Stomach smooth muscle (tissue), 2 donors: ENCODE data around the gene KBTBD2.
"Not testable (repeated sequence)": the region's sequence is repeated elsewhere in the genome, so short reads cannot be mapped to it uniquely, and the experiment has no call there.

Experiments
- H3K27ac ChIP-seq: one replicate; pipeline ENCODE4 v1.7.0; 2013; ENCODE audit warnings: mild to moderate bottlenecking, low read length, inconsistent platforms
- H3K27me3 ChIP-seq, 2 donors: one replicate each; pipeline ENCODE4 v1.7.0; 2013; ENCODE audit warnings: low read length in 2 of 2; ENCODE audit not compliant: insufficient read depth in 2 of 2, control insufficient read depth in 1 of 2
- H3K36me3 ChIP-seq, 2 donors: one replicate each; pipeline ENCODE4 v1.7.0; 2013; ENCODE audit warnings: low read length in 2 of 2; ENCODE audit not compliant: control insufficient read depth in 2 of 2, insufficient read depth in 2 of 2
- H3K4me1 ChIP-seq: one replicate; pipeline ENCODE4 v1.7.0; 2013; ENCODE audit warnings: low read length; ENCODE audit not compliant: control insufficient read depth, insufficient read depth
- H3K4me3 ChIP-seq, 2 donors: one replicate each; pipeline ENCODE4 v1.7.0; 2013; ENCODE audit warnings: low read length in 2 of 2
- H3K9ac ChIP-seq, 2 donors: one replicate each; pipeline ENCODE4 v1.7.0; 2013; ENCODE audit warnings: low read length in 2 of 2, mild to moderate bottlenecking in 1 of 2
- H3K9me3 ChIP-seq, 2 donors: one replicate each; pipeline ENCODE4 v1.7.0; 2013; ENCODE audit warnings: low read length in 2 of 2; ENCODE audit not compliant: control insufficient read depth in 2 of 2
- donor health status: healthy.
- donor health status: Pancreatic carcinoma.

The KBTBD2 gene

DNA sequence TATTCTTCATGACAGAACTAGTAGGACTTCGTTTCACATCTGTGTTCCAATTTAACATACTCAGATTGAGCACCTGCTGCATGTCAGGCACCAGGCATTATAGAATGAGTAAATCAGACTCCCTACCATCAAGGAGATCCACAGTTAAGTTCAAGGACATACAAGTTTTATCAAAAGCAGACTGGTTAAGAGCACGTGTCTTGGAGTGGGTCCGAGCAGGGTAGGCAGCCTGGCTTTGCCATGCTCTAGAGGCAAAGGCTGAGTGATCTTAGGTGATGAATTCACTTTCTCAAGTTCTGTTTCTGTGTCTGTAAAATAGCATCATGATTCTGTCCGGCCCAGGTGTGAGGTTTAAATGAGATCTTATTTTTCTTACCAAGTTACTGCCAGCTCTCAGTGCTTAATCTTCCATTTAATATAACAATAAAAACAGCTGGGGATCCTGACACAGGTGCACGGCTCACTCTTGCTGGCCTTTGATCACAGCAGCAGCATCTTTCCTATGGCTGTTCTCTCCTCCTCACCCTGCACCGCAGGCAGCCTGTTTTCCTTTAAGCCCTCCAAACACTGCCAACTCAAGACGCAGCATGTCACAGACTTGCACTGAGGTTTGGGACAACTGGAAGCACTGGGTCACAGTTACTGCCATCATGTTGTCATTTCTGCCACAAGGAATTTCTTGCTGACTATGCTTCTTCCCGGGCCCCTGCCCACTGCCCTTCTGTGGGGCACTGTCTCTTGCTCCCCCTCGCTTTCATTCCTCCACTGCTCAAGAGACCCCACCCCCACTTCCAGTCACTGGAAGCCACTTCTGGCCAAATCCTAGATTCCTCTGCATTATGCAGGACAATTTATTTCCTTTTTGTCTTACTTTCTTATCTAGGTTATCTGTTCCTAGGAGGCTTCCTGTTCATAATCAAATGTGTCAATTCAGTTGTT, 35.5 kb downstream of the KBTBD2 start:
- not testable (repeated sequence) for H3K36me3 ChIP-seq, H3K4me3 ChIP-seq, H3K4me1 ChIP-seq, H3K27me3 ChIP-seq, H3K9me3 ChIP-seq, H3K9ac ChIP-seq, H3K27ac ChIP-seq

- not testable (repeated sequence) for H3K36me3 ChIP-seq, H3K9ac ChIP-seq, H3K27me3 ChIP-seq, H3K4me1 ChIP-seq, H3K27ac ChIP-seq, H3K4me3 ChIP-seq, H3K9me3 ChIP-seq
These were observed 40.9 kb downstream of the KBTBD2 start for GRCh38 chr7:32850654-32851053.

- H3K36me3 ChIP-seq, H3K4me3 ChIP-seq, H3K27ac ChIP-seq, H3K27me3 ChIP-seq, H3K9me3 ChIP-seq, H3K4me1 ChIP-seq, H3K9ac ChIP-seq: not testable (repeated sequence)
These were observed 42.9 kb downstream of the KBTBD2 start for GRCh38 chr7:32848655-32849054.

- no peaks in the 10 kb centered on the region for H3K9me3 ChIP-seq
- peak overlapping the region in 1 of 2 donors; percentile 36 for H3K4me3 ChIP-seq
- no peaks in the 10 kb centered on the region for H3K36me3 ChIP-seq
- H3K4me1 ChIP-seq = peaks cover 3% of the 10 kb centered on the region
- H3K9ac ChIP-seq = no peak overlapping the region
- H3K27ac ChIP-seq = no peak overlapping the region
- no peaks in the 10 kb centered on the region for H3K27me3 ChIP-seq
These were observed 44.8 kb downstream of the KBTBD2 start for GRCh38 chr7:32846630-32847225.

DNA sequence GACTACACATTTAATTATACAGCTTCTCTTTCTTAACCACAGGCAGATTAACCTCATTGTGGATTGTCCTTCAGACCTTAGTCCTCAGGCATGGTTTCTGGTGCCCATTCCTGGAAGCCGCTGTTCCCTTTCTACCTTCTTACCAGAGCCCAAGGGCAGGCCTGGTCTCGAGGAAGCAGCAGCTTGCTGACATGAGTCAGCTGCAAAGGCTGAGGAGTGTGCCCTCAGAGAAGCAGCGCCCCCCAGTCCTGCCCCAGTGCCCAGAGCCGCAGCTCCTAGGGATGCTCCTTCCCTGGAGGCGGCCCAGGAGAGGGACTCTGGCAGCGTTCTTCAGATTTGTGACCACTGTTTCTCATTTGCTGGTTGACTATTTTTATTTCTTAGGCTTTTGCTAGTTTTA, 46.8 kb downstream of the KBTBD2 start:
- H3K9me3 ChIP-seq, H3K27ac ChIP-seq, H3K27me3 ChIP-seq, H3K36me3 ChIP-seq, H3K4me1 ChIP-seq, H3K4me3 ChIP-seq, H3K9ac ChIP-seq: not testable (repeated sequence)

DNA sequence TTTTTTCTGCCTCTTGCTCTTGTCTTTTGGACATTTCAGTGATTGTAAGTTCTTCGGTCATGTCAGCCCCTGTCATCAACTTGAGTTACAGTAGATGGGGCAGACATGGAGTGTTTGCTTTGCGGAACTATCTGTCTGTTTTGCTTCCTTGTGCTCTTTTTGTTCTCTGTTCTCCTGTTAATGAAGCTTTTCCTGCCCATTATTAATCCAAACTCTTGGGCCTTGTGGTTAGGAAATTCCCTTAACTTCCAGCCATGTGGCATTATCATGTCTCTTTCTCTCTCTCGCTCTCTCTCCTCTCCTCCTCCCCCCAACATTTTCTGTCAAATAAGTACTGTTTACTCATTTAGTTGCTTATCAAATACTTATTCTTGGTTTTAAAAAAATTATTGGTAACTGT, 47.8 kb downstream of the KBTBD2 start:
- not testable (repeated sequence) for H3K4me1 ChIP-seq, H3K9ac ChIP-seq, H3K4me3 ChIP-seq, H3K27me3 ChIP-seq, H3K27ac ChIP-seq, H3K36me3 ChIP-seq, H3K9me3 ChIP-seq

DNA sequence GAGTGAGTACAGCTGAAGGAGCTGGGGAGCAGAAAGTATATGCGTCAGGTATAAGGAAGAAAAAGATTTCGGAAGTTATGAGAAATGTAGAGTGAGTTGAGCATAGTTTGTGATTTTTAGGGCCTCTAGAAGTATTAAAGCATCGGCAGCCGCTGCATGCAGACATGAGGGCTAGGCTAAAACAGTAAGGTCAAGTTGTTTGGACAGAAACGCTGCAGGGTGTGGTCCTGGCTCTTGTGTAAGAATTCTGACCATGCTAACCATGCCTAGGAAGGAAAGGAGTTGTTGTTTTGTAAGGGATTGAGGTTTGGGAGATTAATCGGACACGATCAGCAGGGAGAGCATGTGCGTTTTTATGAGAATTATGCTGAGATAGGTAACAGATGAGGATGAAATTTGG, 51.7 kb downstream of the KBTBD2 start:
- H3K4me3 ChIP-seq, H3K27me3 ChIP-seq, H3K4me1 ChIP-seq, H3K9ac ChIP-seq, H3K9me3 ChIP-seq, H3K36me3 ChIP-seq, H3K27ac ChIP-seq: not testable (repeated sequence)

DNA sequence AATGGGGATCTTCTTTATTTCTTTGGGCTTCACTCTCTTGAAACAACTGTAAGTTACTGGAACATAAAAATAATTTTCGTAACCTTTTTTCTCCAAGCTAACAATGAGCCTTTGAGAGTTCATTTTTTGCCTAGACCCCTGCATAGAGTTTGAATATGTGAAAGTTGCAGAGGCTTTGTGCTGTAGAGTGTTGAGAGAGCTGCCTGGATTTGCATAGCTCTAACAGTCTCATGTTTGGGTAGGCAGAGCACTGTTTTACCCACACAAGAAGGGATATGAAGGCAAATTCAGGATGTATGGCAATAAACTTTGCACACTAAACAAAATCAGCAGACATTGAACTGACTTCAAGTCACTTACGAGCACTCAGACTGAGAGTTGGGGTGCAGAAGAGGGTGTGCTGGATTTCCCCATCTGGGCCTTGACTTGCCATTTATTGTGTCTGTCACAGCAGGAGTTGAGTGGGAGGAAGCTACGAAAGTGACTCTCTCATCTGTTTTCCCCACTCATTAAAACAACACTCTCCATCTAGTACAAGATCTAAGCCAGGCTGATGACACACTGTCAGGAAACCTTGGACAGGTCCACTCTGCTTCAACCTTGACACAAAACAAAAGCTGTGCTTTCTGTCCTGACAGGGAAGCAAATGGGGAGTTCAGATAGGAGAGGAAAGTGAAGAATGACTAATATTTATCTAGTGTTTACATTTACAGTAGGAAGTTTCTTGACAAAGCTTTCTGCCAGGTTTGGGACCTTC, 62.4 kb downstream of the KBTBD2 start:
- H3K4me3 ChIP-seq, H3K27me3 ChIP-seq, H3K36me3 ChIP-seq, H3K27ac ChIP-seq, H3K4me1 ChIP-seq, H3K9me3 ChIP-seq, H3K9ac ChIP-seq: not testable (repeated sequence)
